ENCODE measurements around the gene ALG8. TPM values are rescaled to one million over a fixed set of nuclear protein-coding genes. Genes with fewer than 3 reads are reported as not detected.

ALG8 gene
- total and polyA plus RNA-seq, 2 experiments from 2014 or later: 38.4 to 74.1 TPM

Other genes with a start within 250 kb of the ALG8 start
- 27.4 and 30.5 TPM in 2 replicates for gene INTS4, start 145.0 kb downstream of the ALG8 start, total RNA-seq
- gene INTS4, start 145.0 kb downstream of the ALG8 start, polyA plus RNA-seq: 29.4 and 31.4 TPM in 2 replicates
- gene KCTD14, start 116.3 kb downstream of the ALG8 start, total RNA-seq: 0.45 and 0.81 TPM in 2 replicates
- gene KCTD14, start 116.3 kb downstream of the ALG8 start, polyA plus RNA-seq: 0.23 and 0.96 TPM in 2 replicates
- not detected in 2 replicates for gene THRSP, start 75.8 kb downstream of the ALG8 start, total RNA-seq
- 0.44 TPM in 1 of 2 replicates, not detected in the other for gene THRSP, start 75.8 kb downstream of the ALG8 start, polyA plus RNA-seq
- 123 and 247 TPM in 2 replicates for gene NDUFC2, start 59.8 kb downstream of the ALG8 start, total RNA-seq
- gene NDUFC2, start 59.8 kb downstream of the ALG8 start, polyA plus RNA-seq: 574 and 689 TPM in 2 replicates
- gene KCTD21, start 49.0 kb upstream of the ALG8 start, total RNA-seq: 8.6 and 15.8 TPM in 2 replicates
- 4.8 and 5.8 TPM in 2 replicates for gene KCTD21, start 49.0 kb upstream of the ALG8 start, polyA plus RNA-seq
- 25.1 and 35.0 TPM in 2 replicates for gene USP35, start 49.3 kb upstream of the ALG8 start, total RNA-seq
- 11.1 and 13.3 TPM in 2 replicates for gene USP35, start 49.3 kb upstream of the ALG8 start, polyA plus RNA-seq